Body of pancreas (tissue), 4 donors: ENCODE data around the gene NUSAP1.

Experiments used
- CTCF ChIP-seq, 7 experiments: fragments of 450-650 bp in 4 of 7; fragments of 200-600 bp in 3 of 7; sonication (generic) in 3 of 7; IDR thresholded peaks; one replicate each; pipeline ENCODE4 v1.5.1; 2016 to 2019; ENCODE audit warnings: antibody characterized with exemption in 7 of 7
- POLR2A ChIP-seq, 3 donors: fragments of 450-650 bp; IDR thresholded peaks; one replicate each; pipeline ENCODE4 v1.6.1; 2016; ENCODE audit warnings: antibody characterized with exemption in 3 of 3, mild to moderate bottlenecking in 2 of 3

GRCh38 chr15:41336549-41336948 lies 3.9 kb downstream of the NUSAP1 start:
- TF ChIP-seq CTCF (IDR thresholded peaks at IDR 0.05) = no peak
- no peak for TF ChIP-seq POLR2A (IDR thresholded peaks at IDR 0.05)
